HG03442 (cell line): ENCODE measurements around the gene ACTR8.

Experiments
- ATAC-seq: cut with Tn5 transposase; IDR thresholded peaks from one replicate; pipeline ENCODE4 v1.9.1; 2021; ENCODE audit warnings: mild to moderate bottlenecking, moderate library complexity; ENCODE audit not compliant: unreplicated experiment

The ACTR8 gene

GRCh38 chr3:53865732-53866499 is 16.0 kb downstream of the ACTR8 start:
- no peak for ATAC-seq

DNA sequence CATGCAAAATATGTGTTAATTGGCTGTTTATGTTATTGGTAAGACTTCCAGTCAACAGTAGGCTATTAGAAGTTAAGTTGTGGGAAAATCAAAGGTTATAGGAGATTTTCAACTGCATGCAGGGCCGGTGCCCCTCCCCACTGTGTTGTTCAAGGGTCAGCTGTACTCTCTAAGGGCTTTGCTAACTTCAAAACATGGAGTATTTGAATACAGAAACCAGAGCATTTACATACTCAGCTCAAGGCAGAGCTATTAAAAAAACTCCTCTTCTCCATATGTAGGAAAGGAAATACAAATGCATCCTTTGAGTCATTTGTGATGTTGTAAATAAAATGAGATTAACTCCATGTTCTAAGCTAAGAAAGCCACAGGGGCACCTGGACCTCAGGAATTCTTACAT is 18.8 kb downstream of the ACTR8 start:
- no peak for ATAC-seq

DNA sequence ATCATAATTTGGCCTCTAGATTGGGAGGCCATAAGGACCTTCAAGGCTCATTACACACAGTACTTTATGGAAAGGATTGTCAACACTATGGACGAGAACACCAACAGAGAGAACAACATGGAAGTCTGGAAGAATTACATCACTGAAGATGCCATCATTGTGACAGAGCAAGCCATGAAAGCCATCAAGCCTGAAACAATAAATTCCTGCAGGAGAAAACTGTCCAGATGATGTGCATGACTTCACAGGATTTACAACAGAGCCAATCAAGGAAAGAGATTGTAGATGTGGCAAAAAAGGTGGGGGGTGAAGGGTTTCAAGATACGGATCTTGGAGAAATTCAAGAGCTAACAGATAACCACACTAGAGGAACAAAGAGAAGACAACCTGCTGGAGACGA is 19.7 kb downstream of the ACTR8 start:
- no peak for ATAC-seq

- ATAC-seq: no peak
These were observed 21.8 kb downstream of the ACTR8 start for GRCh38 chr3:53860196-53860595.

GRCh38 chr3:53859178-53859577 is 22.8 kb downstream of the ACTR8 start:
- no peak for ATAC-seq

GRCh38 chr3:53858096-53858741 is 23.7 kb downstream of the ACTR8 start:
- ATAC-seq: no peak

DNA sequence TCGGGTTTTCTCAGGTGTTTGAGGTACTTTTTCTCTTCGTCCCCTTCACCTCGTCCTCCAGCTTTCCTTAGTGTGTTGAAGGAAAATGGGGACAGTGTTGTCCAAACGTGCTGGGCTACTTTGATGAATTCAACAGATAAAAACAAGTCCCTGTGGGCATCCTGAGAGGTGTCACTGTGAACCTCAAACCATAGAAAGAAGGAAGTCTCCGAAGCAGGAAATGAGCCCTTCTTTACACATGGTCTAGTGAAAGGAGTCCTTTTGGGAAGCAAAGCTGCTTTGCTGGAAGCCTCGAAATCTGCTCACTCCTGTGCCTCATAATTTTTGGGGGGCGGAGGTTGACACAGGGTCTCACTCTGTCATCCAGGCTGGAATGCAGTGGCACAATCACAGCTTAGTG is 25.0 kb downstream of the ACTR8 start:
- no peak for ATAC-seq

DNA sequence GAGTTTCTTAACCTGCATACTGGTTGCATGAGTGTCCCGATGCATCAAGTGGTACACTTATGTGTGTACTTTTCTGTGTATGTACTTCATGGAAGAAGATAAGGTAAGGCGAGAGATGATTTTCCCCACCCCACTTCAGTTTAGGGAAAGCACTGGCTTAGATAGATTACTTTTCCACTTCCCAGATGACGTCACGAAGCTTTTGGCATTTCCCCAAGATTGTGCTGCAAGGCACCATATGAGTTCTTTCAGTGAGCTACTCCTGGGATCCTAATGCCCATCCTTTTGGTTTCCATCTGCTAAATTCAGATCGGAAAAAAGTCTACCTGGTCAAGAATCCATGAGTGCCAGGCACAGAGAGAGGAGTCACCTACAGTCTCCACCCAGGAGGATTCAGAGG is 31.1 kb downstream of the ACTR8 start:
- no peak for ATAC-seq

GRCh38 chr3:53849916-53850315 is 32.0 kb downstream of the ACTR8 start:
- ATAC-seq: no peak

DNA sequence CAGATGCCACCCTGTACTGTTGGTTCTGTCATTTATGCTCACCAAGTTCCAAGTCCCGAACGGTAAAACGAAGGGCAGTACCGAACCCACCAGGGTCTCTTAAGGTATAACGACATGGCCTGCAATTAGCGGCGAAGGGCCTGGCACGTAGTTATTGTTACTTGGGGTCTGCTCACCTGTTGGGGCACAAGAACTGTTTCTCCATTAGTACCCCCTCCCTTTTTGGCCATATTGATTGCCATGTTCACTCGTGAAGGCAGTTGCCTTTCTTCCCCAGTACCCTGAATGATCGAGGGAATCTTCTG is 35.1 kb downstream of the ACTR8 start:
- no peak for ATAC-seq

GRCh38 chr3:53846134-53846850 is 35.7 kb downstream of the ACTR8 start, which contains the start of the genes CHDH and IL17RB:
TSS of gene CHDH (minus strand) at chr3:53846419. CDS start at chr3:53824008, 22,411 bp downstream.
TSS of gene IL17RB (plus strand) at chr3:53846568. CDS start at chr3:53846589, 21 bp downstream.
- peak; percentile 33 for ATAC-seq

- ATAC-seq: peak; percentile 13
These were observed 36.1 kb downstream of the ACTR8 start for GRCh38 chr3:53845881-53846133.

DNA sequence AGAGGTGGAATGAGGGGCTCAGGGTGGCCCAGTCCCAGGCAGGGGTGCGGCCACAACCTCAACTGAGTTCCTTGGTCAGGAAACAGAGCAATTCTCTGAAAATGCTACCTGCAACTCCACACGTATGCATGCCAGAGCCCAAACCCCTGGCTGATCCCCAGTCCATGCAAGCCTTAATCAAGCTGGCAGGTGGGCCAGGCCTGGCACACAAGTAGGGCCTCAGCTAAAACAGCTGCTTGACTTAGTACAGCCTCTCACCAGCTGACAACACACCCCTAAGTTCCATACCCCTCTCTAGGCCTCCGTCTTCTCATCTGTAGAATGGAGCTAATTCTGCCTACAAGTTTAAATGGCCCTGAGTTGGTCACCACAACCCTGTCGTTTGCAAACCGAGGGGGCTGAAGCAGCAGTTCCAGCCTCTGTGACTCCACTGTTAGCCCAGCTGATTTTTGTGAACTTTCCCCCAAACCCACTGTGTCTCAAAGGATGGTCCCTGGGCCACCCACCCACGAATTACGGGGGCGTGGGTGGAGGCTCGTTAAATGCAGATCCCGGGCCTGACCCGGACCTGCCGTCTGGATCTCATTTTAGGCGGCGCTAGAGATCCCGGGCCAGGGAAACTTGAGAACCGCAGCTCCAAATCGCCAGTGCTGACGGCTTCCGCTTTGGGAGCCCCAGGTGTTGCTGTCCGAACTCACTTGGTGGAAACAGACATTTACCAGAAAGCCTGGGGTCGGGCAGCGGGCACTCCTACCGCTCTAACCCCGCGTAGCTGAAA is 36.7 kb downstream of the ACTR8 start:
- ATAC-seq: no peak

- no peak for ATAC-seq
These were observed 37.5 kb downstream of the ACTR8 start for GRCh38 chr3:53844262-53845102.

DNA sequence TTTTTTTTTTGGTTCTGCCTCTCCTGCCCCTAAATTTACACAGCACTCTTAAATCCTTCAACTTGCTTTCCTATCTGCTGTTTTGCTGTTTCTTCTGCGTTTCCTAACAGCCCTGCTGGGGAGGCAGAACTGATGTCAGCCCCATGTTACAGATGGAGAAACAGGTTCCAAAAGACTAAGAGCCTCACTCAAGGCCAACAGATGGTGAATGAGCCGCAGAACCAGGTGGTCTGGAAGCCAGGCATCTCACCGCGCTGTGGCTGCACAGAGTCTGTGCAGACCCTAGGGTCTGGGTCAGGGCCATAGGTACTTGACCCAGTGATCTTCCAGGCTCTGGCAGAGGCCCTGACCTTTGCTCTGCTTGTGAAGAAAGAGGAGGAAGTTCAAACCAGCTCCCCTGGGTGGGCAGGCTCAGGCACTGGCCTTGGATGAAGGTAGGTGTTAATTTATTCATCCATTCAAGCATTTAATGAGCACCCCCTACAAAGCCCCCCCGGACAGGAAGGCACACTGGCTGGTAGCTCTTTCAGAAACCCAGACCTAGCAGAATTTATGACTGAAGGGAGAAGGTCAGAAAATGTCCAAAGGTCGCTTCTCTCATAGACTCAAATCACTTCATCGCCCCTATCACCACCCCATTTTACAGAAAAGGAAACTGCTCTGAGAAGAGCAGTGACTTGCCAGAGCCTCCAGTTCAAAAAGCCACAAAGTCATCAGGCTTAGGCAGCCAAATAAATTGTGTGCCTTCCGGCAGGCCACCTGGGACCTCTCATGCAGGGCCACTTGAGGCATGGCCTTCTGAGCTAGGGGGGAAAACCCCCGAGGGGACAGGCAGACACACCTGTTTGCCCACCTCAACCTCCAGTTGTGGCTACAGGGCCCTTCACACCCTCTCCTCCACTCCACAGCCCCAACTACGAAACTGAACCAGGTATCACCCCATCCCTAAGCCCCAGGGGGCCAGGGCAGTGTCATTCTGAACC is 38.5 kb downstream of the ACTR8 start:
- ATAC-seq: peak; percentile 33

DNA sequence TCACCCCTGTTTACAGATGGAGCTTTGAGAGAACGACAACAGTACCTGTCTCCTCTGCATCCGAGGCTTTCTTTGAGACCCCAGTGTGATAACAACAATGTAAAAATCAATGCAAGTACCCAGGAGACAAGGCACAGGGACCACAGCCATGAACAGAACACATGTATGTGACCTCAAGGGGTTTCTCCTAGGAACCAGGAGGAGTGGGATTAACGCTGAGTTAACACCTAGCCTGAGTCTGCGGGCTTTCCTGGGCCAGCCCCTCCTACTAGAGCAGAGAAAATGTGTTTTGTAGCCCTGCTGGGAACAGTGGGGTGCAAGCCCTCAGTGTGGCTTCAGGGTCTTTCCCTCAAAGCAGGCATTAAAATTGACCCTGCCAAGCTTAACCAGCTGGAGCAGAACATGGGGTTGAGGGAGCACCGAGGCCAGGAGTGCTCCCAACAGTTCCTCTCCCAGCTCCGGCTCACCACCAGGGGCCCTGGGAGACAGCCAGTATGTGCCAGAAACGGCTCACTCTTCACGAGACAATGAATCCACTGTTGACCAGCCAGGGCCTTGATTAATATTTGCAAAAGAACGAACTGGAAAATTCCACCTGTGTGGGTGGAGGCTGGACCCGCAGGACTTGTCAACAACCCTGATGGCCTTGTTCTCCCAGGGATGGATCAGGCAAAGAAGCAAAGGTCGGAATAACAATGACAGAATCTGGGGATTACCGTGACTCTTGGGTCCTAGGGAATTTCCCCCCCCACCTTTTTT is 39.3 kb downstream of the ACTR8 start:
- no peak for ATAC-seq

DNA sequence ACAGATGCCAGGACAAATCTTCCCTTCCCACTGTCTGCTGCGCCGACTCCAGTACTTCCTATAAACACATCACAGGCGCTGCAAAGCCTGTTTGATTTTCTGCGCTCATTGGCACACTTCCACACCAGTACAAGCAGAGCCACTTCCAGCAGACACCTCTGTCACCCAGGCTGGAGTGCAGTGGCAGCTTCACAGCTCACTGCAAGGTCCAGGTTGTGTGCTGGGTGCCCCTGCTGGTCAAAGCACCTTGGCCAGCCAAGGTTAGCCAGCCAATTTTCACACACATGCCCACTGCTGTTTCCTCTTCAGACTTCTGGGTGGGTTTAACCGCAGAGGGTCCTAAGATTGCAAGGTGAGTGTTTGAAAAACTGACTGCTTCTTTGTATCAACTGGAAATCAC is 40.7 kb downstream of the ACTR8 start:
- no peak for ATAC-seq

DNA sequence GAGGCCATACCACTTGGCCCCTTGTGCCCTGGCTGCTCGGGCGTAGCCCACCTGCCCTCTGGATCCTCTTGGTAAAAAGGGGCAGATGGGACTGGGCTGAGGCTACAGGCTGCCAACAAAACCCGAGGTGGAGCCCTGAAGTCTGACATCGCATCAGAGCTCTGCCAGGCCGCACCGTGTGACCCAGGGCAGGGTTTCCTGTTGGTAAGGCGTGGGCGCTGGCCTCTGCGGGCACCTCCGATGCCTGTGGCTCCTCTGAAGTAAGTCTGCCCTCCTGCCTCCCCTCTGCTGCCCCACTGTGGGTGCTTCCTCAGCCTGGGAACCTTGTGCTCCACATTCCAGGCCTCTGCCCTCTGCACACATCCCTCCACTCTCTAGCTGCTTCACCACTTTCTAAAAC is 44.6 kb downstream of the ACTR8 start:
- no peak for ATAC-seq
